HG03442 (cell line): Measurements from ENCODE around the gene IL10.
A peak's percentile ranks its signal among the peaks of the same experiment; 100 is the strongest.
"Not testable (repeated sequence)": the region's sequence is repeated elsewhere in the genome, so short reads cannot be mapped to it uniquely, and the experiment has no call there.

Experiments used
- ATAC-seq: cut with Tn5 transposase; IDR thresholded peaks from one replicate; pipeline ENCODE4 v1.9.1; 2021; ENCODE audit warnings: mild to moderate bottlenecking, moderate library complexity; ENCODE audit not compliant: unreplicated experiment

IL10 gene

DNA sequence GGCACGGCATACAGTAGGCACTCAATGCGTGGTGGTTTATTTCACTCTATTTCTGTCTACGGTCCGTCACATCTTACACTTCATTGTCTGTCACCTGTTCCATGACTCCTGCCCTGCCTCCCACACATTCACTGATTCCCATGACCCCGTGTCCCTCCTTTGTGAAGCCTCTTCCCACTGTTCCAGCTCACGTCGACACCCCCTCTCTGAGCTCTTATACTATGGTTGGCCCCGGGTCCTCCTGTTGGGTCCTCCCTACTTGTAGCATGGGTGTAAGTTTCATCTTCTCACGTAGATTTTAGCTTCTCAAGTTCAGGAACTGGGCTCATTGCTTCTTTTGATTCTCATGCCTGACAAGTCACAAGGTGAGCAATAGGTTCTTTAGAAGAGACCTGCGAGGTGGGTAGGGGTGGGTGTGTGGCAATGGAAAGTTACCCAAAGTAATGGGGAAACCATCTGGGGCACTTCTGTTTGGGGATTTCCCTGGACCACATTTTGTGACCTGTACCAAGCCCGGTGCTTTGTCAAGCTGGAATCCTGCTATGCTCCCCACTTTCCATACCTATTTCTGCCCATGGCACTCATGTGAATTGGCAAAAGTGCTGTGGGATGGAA, 22.1 kb upstream of the IL10 start:
- no peak for ATAC-seq

DNA sequence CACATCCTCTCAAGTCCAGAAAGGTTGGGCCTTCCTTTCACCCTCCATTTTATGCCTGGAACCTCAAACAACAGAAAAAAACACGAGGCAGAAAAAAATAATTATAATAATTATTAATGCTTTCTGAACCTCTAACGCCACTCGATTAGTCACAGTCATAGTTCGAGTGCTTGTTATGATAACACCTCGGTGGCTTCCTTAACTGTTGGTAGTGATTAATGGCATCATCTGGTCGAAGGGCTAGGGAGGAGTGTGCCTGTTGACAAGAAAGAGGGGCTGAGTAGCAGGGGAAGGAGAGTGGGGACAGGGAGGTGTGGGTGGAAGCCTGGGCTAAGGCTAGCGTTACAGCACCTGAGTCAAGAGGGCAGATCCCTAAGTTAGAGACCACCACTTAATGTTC, 21.3 kb upstream of the IL10 start:
- no peak for ATAC-seq

DNA sequence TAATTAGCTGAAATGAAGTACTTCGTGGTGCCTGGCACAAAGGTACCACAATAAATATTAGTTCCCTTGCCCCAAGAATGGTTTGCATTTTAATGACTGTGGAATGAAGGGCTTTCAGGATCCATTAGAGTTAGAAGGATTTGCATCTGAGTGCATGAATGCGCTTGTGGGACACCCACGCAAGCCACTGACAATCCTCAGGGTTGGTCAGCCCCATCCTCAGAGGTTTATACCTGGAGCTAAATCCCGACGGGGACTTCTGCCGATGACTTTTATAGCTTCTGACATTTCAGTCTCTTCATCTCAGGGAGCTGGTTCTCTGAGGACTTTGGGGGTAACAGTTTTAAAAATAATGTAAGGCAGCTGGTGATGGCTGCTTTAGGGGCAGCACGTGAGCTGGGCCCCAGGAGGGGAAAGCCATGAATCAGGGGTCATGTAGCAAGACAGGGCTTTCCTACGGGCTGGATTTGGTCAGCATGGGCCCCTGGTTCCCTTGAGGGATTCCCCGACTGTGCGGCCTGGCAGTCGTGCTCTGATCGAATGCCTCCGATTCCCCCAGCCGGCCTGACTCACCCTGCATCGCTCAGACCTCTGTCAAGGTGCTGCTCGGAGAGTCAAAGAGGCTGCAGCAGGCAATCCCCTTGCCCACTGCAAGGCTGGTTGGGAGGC, 20.8 kb upstream of the IL10 start:
- ATAC-seq, result peak; percentile 57

DNA sequence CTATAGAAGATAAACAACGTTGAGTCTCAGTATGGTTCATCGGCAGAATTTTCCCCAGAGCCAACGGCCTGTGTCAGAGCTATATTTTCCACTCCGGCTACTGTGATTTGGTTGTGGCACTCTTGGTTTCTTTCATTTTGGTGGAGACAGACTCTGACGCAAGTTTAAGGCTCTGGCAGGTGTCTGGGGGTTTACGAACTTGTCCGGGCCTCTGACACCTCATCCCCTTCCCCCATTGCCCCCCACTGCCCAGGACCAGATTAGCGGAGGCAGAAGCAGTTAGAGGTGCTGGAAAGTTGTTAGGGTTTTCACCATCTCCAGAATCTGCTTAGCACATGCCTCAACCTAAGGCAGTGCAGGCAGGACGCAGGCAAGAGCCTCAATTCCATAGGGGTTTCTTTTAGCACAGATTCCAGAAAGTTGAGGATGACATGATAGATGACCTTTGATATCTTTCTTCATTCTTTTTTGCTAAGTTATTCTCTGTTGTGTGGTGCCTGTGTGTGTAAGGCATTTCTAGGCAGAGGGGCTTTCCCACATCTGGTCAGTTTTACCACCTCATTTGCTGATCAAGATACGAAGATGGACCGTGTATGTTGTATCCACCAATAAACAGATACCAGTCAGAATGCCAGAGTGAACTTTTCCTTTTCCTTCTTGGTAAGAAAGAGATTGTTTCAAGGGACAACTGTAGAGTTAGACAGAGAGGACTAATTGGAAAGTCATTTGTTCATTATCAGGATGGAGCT, 18.4 kb upstream of the IL10 start:
- ATAC-seq, result peak; percentile 23

DNA sequence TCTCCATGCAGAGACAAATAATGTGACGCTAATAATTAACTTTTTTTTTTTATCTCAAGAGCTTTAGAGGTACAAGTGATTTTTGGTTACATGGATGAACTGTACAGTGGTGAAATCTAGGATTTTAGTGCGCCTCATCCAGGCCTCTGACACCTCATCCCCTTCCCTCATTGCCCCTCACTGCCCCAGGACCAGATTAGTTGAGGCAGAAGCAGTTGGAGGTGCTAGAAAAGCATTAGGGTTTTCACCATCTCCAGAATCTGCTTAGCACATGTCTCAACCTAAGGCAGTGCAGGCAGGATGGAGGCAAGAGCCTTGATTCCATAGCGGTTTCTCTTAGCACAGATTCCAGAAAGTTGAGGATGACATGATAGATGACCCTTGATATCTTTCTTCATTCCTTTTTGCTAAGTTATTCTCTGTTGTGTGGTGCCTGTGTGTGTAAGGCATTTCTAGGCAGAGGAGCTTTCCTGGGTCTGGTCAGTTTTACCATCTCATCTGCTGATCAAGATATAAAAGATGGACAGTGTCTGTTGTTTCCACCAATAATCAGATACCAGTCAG, 16.3 kb upstream of the IL10 start:
- no peak for ATAC-seq

DNA sequence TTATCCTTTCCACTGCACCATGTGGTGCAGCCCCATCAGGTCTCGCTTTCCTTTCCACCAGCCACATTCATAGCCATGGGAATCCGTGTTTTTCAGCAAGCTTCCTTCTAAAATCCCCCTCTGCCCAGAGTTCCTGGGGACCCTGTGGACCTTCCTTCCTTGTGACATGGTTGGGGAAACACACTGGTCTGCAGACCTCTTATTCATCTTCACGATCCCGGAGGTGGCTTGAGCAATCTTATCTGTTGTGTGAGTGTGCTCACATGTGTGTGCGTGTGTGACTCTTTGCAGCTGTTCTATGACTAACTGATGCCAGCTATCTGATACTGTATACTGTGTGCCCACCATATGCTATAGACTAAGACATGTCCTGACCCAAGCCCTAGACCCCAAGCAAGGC, 15.6 kb upstream of the IL10 start:
- no peak for ATAC-seq

DNA sequence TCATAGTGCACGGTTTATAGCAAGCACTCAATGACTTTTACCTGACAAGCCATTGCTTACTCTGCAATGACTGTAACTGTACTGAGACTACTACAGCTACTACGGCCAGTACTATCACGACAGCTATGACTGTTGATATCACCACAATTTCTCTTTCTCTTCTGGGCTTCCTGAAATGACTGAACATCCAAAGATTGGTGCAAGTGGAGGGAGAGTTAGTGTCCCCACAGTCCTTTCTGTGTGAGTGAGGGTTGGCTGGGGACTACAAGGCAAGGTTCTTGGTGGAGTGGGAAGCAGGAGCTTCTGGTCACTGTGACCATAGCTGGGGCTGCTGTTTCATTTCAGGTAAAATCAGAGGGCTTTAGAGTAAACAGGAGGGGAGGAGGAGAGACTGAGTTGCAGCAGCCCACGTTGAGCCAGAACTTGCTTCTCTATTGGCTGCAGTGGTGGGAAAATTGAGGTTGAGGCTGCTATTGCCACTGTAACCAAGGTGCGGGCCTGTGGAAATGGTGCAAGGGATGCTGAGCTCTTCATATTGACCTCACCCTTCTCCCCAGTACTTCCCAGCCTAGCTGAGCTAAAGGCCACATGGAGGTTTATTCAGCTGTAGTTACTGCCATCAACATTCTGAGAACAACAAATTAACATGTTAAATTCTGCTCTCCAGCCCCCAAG, 14.1 kb upstream of the IL10 start:
- no peak for ATAC-seq

DNA sequence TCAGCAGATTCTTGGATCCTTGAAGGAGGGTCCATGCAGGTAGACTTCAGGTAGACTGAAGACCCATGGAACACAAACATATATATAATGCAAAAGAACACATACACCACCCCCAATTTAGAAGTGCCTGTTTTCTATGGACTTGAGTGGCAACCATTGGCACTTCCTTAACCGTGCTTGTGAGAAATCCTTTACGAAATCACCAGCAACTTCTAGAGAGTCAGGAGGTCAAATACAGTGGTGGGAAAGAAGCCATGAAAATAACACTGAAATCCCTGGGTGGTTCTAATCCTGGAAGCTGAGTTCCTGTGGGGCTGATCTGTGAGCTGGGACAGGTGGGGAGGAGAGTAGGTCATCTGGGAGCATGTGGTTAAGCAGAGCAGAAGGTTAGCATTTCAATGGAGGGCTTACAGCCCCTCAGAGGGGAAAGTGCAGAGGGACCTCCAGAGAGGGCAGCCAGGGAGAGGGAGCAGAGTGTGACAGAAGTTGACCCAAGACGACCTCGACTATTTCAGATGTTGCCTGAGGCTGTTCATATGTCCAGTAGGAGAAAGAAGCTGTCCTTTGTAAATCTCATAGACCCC, 13.0 kb upstream of the IL10 start:
- no peak for ATAC-seq

DNA sequence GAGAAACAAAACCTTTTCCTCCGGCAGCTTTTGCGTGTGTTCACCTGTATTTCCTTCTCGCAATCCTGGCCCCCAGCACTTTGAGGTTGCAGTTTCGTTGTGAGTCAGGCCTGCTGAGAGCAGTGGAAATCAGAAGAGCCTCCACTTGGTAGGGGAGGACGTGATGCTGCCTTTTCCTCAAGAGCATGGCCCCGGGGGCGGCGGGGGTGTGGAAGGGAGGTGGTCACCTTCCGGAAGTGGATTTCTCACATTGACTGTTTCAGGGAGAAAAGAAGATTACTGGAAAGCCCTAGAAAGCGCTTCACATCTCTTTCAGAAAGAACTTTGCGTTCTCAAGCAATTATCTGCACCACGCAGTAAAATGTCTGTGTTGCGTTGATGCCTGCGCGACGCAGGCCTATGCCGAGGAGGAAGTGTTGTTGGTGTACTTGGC, 12.2 kb upstream of the IL10 start:
- peak; percentile 60 for ATAC-seq

DNA sequence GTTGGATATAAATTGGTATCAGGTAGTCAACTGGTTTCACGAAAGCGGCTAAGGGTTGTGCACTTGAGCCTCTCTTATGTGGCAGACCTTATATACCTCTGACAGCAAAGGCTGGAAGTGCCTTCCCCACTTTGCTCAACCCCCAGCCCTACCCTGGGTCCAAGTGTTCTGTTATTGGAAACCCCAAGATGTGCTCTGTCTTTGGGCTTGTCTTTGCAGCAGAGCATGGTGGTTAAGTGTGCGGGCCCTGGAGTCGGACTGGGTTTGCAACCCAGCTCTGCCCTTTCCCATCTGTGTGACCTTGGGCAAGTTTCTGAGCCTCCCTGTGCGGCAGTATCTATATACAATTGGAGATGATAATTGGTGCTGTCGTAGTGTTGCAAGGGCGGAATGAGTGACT, 11.2 kb upstream of the IL10 start:
- ATAC-seq, result no peak

DNA sequence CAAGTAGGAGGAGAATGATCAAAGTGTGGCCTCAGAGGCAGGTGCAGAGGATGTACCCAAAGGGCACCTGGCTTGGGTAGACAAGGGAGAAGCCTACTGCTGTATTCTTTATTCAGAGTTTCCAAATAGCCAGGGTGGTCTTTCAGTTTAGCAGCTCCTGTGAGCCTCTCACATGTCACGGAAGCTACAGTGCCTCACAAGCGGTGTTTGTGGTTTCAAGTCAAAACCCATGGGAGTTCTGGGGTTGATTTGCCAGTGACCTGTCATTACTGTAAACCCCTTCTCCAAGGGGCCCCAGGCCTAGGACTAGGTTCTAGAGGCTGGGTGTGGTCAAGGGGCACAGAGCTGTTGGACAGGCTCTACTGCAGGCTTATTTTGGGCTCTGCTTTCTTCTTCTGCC, 10.2 kb upstream of the IL10 start:
- peak; percentile 57 for ATAC-seq

DNA sequence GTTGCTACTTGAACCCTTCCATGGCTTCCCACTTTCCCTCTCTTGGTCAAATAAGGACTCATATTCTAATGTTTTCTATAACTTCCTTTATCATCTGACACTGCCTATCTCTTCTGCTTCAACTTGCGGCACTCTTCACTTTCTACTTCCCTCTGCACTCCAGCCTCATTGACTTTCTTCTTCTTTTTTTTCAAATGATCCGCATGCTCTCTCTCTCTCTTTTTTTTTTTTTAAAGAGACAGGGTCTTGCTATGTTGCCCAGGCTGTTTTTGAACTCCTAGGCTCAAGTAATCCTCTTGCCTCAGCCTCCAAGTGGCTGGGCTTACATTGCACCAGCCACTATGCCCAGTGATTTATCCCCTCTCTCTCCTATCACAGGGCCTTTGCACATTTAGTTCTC, 7.3 kb upstream of the IL10 start:
- no peak for ATAC-seq

DNA sequence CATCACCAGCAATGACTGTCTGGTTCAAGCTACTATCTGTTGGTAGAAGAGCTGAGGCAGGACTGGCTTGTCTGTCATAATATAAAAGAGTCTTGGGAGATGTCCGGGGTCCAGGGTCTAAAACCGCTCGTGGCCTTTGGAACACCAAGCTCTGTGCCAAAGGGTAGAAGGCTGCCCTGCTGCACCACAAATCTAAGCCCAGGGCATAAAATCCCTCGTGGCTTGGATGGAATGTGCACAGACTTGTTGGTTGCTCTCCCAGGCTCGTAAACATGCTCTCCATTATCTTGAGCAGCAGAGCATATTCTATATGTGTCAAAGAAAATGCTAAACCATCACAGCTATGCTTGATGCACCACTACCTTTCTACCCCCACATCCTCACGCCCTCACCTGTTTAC, 6.6 kb upstream of the IL10 start:
- not testable (repeated sequence) for ATAC-seq

DNA sequence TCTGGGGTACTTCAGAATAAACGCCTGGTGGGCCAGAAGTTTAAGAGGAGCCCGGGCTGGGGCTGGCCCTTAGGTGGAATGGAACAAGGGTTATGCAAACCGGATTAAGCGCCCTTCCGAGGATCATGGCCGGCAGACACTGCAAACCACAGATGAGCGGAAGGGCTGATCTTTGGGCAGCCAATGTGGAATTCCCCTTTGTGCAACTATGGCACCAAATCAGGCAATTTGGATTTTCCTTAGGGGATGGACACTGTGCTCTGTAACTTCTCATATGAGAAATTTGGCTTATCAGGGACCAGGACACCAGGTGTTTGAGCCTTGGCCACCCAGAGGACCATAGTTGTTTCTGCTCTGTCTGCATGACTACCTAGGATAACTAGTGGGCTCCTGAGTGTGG, 5.7 kb upstream of the IL10 start:
- no peak for ATAC-seq

DNA sequence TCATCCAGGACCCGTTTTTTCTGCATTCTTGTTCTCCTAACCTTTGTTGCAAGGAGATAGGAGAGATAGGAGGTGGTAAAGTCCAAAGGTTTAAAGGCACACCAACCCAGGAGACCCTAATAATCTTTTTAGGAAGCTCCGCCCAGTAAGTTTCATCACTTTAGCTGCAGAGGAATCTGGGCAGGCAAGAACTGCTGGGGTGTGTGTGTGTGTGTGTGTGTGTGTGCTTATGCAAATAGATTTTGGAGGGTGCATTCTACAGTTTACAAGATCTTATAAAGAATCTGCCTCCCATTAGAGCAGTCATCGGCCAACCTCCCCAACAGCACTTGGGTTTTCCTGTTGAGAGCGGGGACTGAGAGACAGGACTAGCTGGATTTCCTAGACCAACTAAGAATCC, 3.9 kb upstream of the IL10 start:
- ATAC-seq, result no peak

DNA sequence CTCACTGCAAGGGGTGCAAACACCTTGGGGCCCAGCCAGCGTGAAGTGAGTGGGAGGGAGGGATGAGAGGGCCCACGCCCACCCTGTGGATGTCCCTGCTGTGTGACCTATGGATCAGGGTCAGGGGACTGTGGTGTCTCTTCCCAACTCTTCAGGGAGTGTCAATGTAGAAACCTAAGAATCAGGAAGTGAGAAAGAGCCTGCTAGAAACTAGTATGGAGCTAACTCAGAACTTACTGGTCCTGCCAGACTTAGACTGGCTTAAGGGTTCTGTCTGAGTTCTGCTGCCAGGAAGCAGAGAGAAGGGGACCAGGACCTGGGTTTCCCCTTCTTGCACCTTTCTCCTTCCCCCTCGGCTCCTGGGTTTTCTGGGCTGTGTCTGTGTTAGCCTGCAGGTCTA, 1.8 kb upstream of the IL10 start:
- ATAC-seq, result no peak

DNA sequence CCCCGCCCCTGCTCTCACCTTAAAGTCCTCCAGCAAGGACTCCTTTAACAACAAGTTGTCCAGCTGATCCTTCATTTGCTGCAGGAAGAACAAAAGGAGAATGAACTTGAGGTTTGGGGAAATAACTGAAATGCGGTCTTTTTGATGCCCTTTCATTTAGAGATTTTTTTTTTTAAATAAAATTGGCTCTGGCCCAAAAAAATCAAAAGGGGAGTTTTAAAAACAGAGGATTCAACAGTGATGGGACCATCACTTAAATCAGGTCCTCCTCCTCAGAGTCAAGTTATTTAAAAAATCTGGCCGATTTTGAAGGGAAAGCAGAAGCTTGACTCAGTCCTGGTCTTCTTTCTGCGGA, 979 bp downstream of the IL10 start:
- no peak for ATAC-seq

DNA sequence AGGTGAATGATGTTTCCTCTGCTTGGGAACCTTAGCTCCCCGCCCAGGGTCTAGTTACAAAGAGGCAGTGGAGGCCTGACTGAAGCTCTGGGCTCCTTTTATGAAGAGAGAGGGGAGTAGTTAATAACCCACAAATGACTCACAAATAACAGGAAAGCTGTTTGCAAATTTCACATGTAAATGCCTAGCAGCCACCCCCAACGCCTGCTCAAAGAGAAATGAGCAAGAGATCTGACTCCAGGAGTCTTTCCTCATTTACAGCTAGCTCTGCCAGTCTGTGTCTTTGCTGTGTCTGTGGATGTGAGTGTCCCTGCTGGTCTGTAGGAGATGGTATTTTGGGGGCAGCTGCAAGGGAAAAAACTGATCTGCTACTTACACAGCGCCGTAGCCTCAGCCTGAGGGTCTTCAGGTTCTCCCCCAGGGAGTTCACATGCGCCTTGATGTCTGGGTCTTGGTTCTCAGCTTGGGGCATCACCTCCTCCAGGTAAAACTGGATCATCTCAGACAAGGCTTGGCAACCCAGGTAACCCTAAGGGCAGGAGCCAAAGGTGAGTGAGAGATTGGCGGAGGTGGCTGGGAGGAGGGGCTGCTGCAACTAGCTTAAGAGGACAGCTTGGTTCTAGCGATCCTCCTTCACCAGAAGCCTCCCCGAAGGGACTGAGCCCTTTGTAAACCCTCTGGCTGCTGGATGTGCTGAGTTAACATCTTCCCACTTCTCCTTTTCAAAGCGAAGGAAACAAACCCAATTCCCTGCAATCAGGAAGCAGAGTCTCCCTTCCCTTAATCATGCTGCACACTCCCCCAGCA, 1.6 kb downstream of the IL10 start, which contains the start of gene IL19:
Gene IL19, plus strand, starts transcription at position 243 of the 807 bp plus-strand sequence. CDS start 65,890 bp downstream, outside the sequence.
- ATAC-seq, result no peak

DNA sequence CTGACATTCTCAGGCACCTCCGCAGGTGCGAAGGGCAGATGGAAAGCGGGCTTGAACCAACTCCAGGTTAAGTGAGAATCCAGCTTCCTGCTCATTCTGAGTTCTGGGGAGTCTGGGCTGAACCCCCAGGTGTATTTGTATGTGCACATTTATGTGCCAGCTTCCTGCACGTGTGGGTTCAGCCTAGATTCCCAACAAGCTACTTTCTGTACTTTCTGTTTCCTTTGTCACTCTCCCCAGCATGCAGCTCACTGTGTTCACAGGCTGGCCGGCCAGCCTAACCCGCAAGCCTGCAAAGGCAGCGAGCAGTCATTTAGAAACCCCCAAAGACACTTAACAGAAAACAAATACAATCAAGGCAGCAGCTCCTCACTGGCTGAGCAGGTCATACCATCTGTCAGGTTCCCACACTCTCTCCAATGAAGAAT, 3.0 kb downstream of the IL10 start:
- peak; percentile 56 for ATAC-seq
